Measurements from ENCODE around the gene HOXD13. TPM values are rescaled to one million over a fixed set of nuclear protein-coding genes. Genes with fewer than 3 reads are reported as not detected.
A peak's percentile ranks its signal among the peaks of the same experiment; 100 is the strongest.

HOXD13 gene
- total RNA-seq, 1 donor from 2014 or later, result not detected

GRCh38 chr2:176128982-176129796 is 36.7 kb downstream of the HOXD13 start, which contains the start of gene HOXD8:
HOXD8 (plus strand) TSS chr2:176129705; CDS start chr2:176130367, 662 bp downstream.
- Mint-ChIP-seq H3K4me3 (ENCODE audit: low read depth) (peak within 1 kb of the TSS; percentile 37), H3K27me3 (peaks cover 89% of the 10 kb centered on the region), H3K4me1 (ENCODE audit: low read depth) (no peaks in the 10 kb centered on the region), H3K36me3 (ENCODE audit: insufficient read depth) (no peaks in the 10 kb centered on the region), H3K27ac (no peak within 1 kb of the TSS), H3K9me3 (ENCODE audit: low read depth) (no peaks in the 10 kb centered on the region)
- no peak for TF ChIP-seq CTCF (IDR thresholded peaks at IDR 0.05; ENCODE audit: unreplicated experiment)
- no peak for DNase-seq (ENCODE audit: low spot score, unreplicated experiment)

GRCh38 chr2:176129813-176130146 is 37.3 kb downstream of the HOXD13 start:
- peak overlapping the region; percentile 37 for H3K4me3 Mint-ChIP-seq (ENCODE audit: low read depth)
- no peak for DNase-seq (ENCODE audit: low spot score, unreplicated experiment)
- peaks cover 89% of the 10 kb centered on the region for H3K27me3 Mint-ChIP-seq
- H3K9me3 Mint-ChIP-seq (ENCODE audit: low read depth), result no peaks in the 10 kb centered on the region
- no peak for TF ChIP-seq CTCF (IDR thresholded peaks at IDR 0.05; ENCODE audit: unreplicated experiment)
- no peaks in the 10 kb centered on the region for H3K36me3 Mint-ChIP-seq (ENCODE audit: insufficient read depth)
- H3K4me1 Mint-ChIP-seq (ENCODE audit: low read depth), result no peaks in the 10 kb centered on the region
- no peak overlapping the region for H3K27ac Mint-ChIP-seq

GRCh38 chr2:176130147-176130956 is 37.8 kb downstream of the HOXD13 start:
- Mint-ChIP-seq H3K9me3 (ENCODE audit: low read depth) (no peaks in the 10 kb centered on the region), H3K4me1 (ENCODE audit: low read depth) (no peaks in the 10 kb centered on the region), H3K36me3 (ENCODE audit: insufficient read depth) (no peaks in the 10 kb centered on the region), H3K4me3 (ENCODE audit: low read depth) (peak overlapping the region; percentile 32), H3K27me3 (peaks cover 89% of the 10 kb centered on the region), H3K27ac (no peak overlapping the region)
- no peak for DNase-seq (ENCODE audit: low spot score, unreplicated experiment)
- TF ChIP-seq CTCF (IDR thresholded peaks at IDR 0.05; ENCODE audit: unreplicated experiment), result peak; percentile 14

GRCh38 chr2:176130957-176131847 is 38.7 kb downstream of the HOXD13 start:
- H3K4me3 Mint-ChIP-seq (ENCODE audit: low read depth), result no peak overlapping the region
- H3K4me1 Mint-ChIP-seq (ENCODE audit: low read depth), result no peaks in the 10 kb centered on the region
- no peaks in the 10 kb centered on the region for H3K9me3 Mint-ChIP-seq (ENCODE audit: low read depth)
- no peaks in the 10 kb centered on the region for H3K36me3 Mint-ChIP-seq (ENCODE audit: insufficient read depth)
- TF ChIP-seq CTCF (IDR thresholded peaks at IDR 0.05; ENCODE audit: unreplicated experiment), result no peak
- peak overlapping the region; percentile 89 for H3K27ac Mint-ChIP-seq
- DNase-seq (ENCODE audit: low spot score, unreplicated experiment), result no peak
- peaks cover 89% of the 10 kb centered on the region for H3K27me3 Mint-ChIP-seq

GRCh38 chr2:176131848-176132158 is 39.3 kb downstream of the HOXD13 start:
- Mint-ChIP-seq H3K27me3 (peaks cover 86% of the 10 kb centered on the region), H3K9me3 (ENCODE audit: low read depth) (no peaks in the 10 kb centered on the region), H3K4me1 (ENCODE audit: low read depth) (no peaks in the 10 kb centered on the region), H3K27ac (no peak overlapping the region), H3K4me3 (ENCODE audit: low read depth) (no peak overlapping the region), H3K36me3 (ENCODE audit: insufficient read depth) (no peaks in the 10 kb centered on the region)
- DNase-seq (ENCODE audit: low spot score, unreplicated experiment), result no peak
- no peak for TF ChIP-seq CTCF (IDR thresholded peaks at IDR 0.05; ENCODE audit: unreplicated experiment)
